Measurements from ENCODE around the gene TOM1L1. TPM values are rescaled to one million over a fixed set of nuclear protein-coding genes. Genes with fewer than 3 reads are reported as not detected.

TOM1L1 gene
- 16.1 and 24.2 TPM in 2 replicates for total RNA-seq

DNA sequence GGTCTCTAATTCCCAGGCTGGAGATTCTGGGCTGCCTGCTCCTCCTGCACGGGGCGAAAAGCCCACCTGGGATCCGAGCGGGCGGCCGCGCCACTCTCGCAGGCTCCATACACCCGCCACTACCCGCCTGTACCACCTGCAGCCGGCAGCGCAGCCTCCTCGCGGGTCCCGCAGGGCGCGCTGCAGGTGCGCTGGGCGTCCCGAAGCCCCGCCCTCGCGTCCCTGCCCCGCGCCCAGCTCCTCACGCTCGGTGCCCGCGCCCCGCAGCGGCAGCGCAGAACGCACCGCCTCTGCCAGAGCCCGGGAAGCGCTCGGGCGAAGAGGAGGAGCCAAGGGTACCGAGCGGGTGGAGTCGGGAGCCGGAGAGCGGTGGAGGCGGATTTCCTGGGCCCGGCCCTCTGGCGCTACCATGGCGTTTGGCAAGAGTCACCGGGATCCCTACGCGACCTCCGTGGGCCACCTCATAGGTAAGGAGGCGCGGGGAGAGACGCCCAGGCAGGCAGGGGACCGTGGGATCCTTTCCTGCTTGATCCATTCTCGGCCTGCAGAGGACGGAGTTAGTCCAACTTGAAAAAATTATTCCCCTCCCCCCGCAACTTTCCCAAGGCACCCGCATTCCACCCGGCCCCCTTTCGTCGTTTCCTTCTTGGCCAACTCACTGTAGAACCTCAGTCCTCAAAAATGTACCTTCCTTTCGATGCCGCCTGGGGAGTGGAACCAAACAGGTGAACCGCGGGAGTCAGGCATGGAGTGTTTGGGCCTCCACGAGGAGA, at the start of gene TOM1L1:
TOM1L1 (plus strand) TSS at position 396 of the 773 bp plus-strand sequence; CDS start at position 410, 14 bp downstream.
- no peak for TF ChIP-seq CTCF (IDR thresholded peaks at IDR 0.05; ENCODE audit: insufficient read depth, low read depth, low read length)
- peak within 1 kb of the TSS; percentile 87 for H3K4me3 ChIP-seq (ENCODE audit: low read depth, low read length)
- peak; percentile 68 for DNase-seq (ENCODE audit: low read depth)

- TF ChIP-seq CTCF (IDR thresholded peaks at IDR 0.05; ENCODE audit: insufficient read depth, low read depth, low read length), result no peak
- no peak for DNase-seq (ENCODE audit: low read depth)
- no peak overlapping the region for H3K4me3 ChIP-seq (ENCODE audit: low read depth, low read length)
These were observed 41.5 kb upstream of the TOM1L1 start for GRCh38 chr17:54859187-54859586.

DNA sequence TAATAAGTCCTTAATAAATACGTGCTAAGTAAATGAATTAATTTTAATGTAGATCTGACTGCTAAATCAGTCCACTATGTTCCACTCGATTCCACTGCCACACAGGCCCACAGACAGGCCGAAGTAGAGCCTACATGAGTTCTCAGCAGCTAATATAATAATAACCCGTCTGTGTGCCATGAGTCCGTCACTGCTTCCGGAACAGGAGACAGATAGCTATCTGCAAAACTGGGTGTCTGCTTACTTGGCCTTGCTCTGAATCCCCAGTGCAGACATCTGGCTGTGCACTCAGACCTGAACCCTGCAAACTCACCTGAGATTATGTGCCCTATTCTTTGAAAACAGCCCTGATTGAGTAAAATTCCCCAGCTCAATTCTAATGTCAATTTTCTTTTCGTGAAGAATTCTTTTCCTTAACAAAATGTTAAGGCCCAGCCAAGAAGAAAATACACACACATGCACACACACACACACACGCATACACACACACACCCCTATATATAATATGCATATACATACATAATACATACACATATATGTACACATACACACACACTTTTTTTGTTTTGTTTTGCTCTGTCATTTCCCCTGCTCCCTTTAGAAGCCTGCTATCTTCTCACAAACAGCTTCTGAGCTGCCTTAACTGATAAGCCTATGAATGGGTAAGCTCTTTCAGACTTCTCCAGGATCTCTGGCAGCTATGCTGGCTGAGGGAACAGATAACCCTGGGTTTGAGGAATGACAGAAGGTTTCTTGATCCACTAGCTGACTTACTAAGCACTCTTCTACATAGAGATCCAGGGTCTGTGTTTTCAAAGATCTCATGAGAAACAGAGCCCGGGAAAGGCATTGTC, 39.8 kb upstream of the TOM1L1 start:
- H3K4me3 ChIP-seq (ENCODE audit: low read depth, low read length), result no peak overlapping the region
- DNase-seq (ENCODE audit: low read depth), result no peak
- no peak for TF ChIP-seq CTCF (IDR thresholded peaks at IDR 0.05; ENCODE audit: insufficient read depth, low read depth, low read length)

GRCh38 chr17:54861471-54861983, 39.1 kb upstream of the TOM1L1 start:
- no peak for TF ChIP-seq CTCF (IDR thresholded peaks at IDR 0.05; ENCODE audit: insufficient read depth, low read depth, low read length)
- DNase-seq (ENCODE audit: low read depth), result no peak
- H3K4me3 ChIP-seq (ENCODE audit: low read depth, low read length), result no peak overlapping the region

DNA sequence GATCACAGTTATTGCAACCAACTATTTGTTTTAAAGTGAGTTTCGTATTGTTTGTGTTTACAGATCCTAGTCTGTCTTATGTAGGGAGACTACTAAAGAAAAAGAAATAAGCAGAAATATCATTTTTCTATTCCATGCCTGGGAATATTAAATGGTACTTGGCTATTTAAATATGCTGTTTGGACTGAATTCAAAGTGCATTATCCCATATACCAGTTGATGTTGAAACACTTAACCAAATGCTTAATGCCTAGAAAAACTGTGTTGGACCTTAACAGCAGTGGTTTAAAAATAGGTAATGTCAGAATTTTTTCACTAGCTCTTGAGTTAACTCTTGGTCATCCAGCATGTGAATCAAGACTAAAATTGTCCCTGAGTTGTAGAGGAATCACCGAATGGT, 37.5 kb upstream of the TOM1L1 start:
- H3K4me3 ChIP-seq (ENCODE audit: low read depth, low read length), result no peak overlapping the region
- no peak for TF ChIP-seq CTCF (IDR thresholded peaks at IDR 0.05; ENCODE audit: insufficient read depth, low read depth, low read length)
- no peak for DNase-seq (ENCODE audit: low read depth)

GRCh38 chr17:54864070-54864469, 36.6 kb upstream of the TOM1L1 start:
- no peak for TF ChIP-seq CTCF (IDR thresholded peaks at IDR 0.05; ENCODE audit: insufficient read depth, low read depth, low read length)
- H3K4me3 ChIP-seq (ENCODE audit: low read depth, low read length), result no peak overlapping the region
- DNase-seq (ENCODE audit: low read depth), result no peak
